HL-60 (cell line): Measurements from ENCODE around the gene GALNT7.

ENCODE experiments used
- GABPA ChIP-seq: IDR thresholded peaks from 2 replicates; pipeline ENCODE4 v1.6.1; 2012; ENCODE audit warnings: low read depth
- TF ChIP-seq, protein P1 (sequence below): IDR thresholded peaks from one replicate; pipeline ENCODE4 v1.5.1; 2011; ENCODE audit warnings: low read length, control low read depth, inconsistent platforms; ENCODE audit not compliant: insufficient read depth

DNA sequence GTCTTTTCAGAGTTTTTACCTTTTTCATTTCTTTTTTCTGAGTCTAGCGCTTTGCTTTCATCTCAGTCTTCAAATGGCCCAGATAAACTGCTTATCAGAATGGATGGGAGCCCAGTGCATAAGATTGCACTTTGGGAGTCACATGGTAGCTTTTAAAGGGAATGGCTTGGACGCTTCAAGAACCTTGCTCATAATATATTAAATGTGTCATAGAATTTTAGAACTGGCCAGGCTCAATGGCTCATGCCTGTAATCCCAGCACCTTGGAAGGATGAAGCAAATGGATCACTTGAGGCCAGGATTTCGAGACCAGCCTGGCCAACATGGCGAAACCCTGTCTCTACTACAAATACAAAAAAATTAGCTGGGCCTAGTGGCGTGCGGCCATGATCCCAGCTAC is 97.1 kb downstream of the GALNT7 start:
- TF ChIP-seq, protein P1, sequence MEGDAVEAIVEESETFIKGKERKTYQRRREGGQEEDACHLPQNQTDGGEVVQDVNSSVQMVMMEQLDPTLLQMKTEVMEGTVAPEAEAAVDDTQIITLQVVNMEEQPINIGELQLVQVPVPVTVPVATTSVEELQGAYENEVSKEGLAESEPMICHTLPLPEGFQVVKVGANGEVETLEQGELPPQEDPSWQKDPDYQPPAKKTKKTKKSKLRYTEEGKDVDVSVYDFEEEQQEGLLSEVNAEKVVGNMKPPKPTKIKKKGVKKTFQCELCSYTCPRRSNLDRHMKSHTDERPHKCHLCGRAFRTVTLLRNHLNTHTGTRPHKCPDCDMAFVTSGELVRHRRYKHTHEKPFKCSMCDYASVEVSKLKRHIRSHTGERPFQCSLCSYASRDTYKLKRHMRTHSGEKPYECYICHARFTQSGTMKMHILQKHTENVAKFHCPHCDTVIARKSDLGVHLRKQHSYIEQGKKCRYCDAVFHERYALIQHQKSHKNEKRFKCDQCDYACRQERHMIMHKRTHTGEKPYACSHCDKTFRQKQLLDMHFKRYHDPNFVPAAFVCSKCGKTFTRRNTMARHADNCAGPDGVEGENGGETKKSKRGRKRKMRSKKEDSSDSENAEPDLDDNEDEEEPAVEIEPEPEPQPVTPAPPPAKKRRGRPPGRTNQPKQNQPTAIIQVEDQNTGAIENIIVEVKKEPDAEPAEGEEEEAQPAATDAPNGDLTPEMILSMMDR, result no peak
- no peak for TF ChIP-seq GABPA
